Endometrial microvascular endothelial cells (primary cell): Measurements from ENCODE around the gene HOXC12. TPM values are rescaled to one million over a fixed set of nuclear protein-coding genes. Genes with fewer than 3 reads are reported as not detected.

Source experiments
- in situ Hi-C: cut with HindIII; loops from 2 replicates; pipeline ENCODE4 v1.10.0; 2017; ENCODE audit warnings: low sequenced_read_pairs, low pct_unique_long_range_greater_than_20kb; ENCODE audit errors: inconsistent ontology term
- total RNA-seq: library from RNA; depleted of rRNA; stranded (reverse); fragments of >200 nt; gene quantifications from one replicate; pipeline ENCODE4 v1.2.3, GENCODE V29; 2015; ENCODE audit errors: inconsistent ontology term

Gene HOXC12
- total RNA-seq, 1 donor from 2014 or later, result not detected

- in situ Hi-C loops, result loop anchor here (25.0 kb wide), 1 partner anchor 211 kb away; no protein-coding TSS in a partner anchor
Observed at GRCh38 chr12:54001283-54002187, 46.8 kb downstream of the HOXC12 start.

DNA sequence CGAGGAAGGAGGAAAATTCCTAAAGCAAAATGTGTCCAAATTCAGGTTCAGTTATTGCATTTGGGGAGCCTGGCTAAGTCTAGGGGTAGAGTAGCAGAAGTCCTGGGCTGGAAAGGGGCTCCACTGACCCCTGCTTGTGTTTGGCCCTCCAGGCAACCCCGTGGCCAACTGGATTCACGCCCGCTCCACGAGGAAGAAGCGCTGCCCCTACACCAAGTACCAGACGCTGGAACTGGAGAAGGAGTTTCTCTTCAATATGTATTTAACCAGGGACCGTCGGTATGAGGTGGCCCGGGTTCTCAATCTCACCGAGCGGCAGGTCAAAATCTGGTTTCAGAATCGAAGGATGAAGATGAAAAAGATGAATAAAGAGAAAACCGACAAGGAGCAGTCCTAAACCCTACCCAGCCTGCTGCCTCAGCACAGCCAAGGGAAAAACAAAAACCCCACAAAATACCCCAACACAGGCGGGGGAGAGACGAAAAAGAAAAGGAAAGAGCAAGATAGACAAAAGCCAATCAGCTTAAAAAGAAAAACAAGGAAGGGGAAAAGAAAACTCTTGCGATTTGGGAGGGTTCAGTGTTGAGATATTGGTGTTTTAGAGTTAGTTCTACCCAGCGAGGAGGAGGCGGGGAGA lies 47.7 kb downstream of the HOXC12 start:
- in situ Hi-C loops, result loop anchor here (25.0 kb wide), 1 partner anchor 210 kb away; no protein-coding TSS in a partner anchor

- in situ Hi-C loops, result loop anchor here (25.0 kb wide), 1 partner anchor 209 kb away; no protein-coding TSS in a partner anchor
Observed at GRCh38 chr12:54002915-54003389, 48.2 kb downstream of the HOXC12 start.

DNA sequence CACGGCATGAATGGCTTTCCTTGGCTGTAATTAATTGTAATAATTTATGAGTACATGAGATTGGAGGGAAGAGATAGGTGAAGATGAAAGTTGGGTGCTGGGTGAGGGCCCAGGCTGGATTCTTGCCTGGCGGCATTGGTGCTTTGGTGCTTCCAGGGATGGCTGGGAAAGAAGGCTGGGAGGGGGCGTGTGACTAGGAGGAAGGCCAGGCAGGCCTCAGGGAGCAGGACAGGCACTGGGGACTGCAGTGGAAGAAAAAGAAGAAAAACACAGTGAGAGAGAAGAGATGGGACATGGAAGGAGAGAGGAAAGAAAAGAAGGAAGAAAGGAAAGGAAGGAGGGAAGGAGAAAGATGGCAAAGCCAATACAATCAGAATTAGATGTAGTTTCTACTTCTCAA lies 48.9 kb downstream of the HOXC12 start:
- in situ Hi-C loops, result loop anchor here (25.0 kb wide), 1 partner anchor 209 kb away; no protein-coding TSS in a partner anchor

- in situ Hi-C loops, result loop anchor here (25.0 kb wide), 1 partner anchor 208 kb away; no protein-coding TSS in a partner anchor
Observed at GRCh38 chr12:54004063-54004840, 49.5 kb downstream of the HOXC12 start.

GRCh38 chr12:54004841-54005530 lies 50.3 kb downstream of the HOXC12 start:
- in situ Hi-C loops, result loop anchor here (25.0 kb wide), 1 partner anchor 207 kb away; no protein-coding TSS in a partner anchor

GRCh38 chr12:54005531-54005852 lies 50.8 kb downstream of the HOXC12 start:
- in situ Hi-C loops, result loop anchor here (25.0 kb wide), 1 partner anchor 207 kb away; no protein-coding TSS in a partner anchor

- in situ Hi-C loops, result loop anchor here (25.0 kb wide), 1 partner anchor 206 kb away; no protein-coding TSS in a partner anchor
Observed at GRCh38 chr12:54005853-54006558, 51.3 kb downstream of the HOXC12 start.

DNA sequence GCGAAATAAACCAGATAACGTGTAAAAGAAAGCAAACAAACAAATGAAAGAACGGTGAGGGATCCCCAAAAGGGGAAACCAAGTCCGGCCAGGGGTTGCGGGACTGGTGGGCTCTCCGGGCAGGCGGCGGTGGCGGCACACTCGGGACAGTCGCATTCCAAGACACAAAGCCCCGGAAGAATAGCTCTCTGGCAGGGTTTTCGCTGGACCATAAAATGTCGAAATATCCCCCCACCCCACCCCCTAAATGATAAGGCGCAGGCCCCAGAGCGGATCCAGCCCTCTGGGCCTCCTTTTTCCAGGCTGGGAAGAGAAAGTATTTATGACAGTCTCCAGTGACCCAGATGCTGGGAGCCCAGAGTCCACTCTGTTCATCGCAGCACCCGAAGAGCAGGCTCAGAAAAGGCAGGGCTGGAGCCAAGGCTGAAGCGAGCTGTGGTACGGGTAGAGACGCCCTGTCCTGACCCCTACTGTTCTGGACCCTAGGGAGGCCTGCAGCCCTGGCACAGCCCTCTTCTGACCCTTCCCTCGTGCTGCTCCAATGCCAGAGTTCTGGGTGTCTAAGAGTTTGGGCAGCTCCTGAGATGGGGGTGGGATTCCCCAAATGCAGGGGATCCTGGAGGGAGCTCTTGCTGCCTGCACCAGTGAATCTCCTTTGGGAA lies 52.0 kb downstream of the HOXC12 start:
- in situ Hi-C loops, result loop anchor here (25.0 kb wide), 1 partner anchor 206 kb away; no protein-coding TSS in a partner anchor

GRCh38 chr12:54007538-54008259 lies 53.0 kb downstream of the HOXC12 start:
- in situ Hi-C loops, result loop anchor here (25.0 kb wide), 1 partner anchor 205 kb away; no protein-coding TSS in a partner anchor

DNA sequence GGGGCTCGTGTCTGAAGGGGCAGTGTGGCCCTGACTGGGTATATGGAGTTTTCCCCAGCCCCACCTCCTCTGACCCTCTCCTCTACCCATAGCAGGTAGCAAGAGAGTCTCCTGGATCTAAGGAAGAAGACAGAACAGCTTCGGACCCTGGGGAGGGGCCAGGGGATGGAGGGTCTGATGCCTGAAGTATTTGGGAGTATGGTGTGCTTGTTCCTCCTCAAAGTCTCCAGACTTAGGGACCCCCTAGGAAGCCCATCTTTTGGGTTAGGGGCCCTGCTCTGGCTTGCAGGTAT lies 53.5 kb downstream of the HOXC12 start:
- in situ Hi-C loops, result loop anchor here (25.0 kb wide), 1 partner anchor 204 kb away; no protein-coding TSS in a partner anchor

Other genes with a start within 250 kb of the HOXC12 start
- gene CALCOCO1, start 227.5 kb upstream of the HOXC12 start, total RNA-seq, result 38.3 TPM
- not detected for gene CISTR, start 202.9 kb upstream of the HOXC12 start, total RNA-seq
- gene HOXC13, start 16.1 kb upstream of the HOXC12 start, total RNA-seq, result not detected
- gene HOXC11, start 18.2 kb downstream of the HOXC12 start, total RNA-seq, result not detected
- gene HOTAIR, start 20.1 kb downstream of the HOXC12 start, total RNA-seq, result not detected
- not detected for gene HOXC10, start 30.2 kb downstream of the HOXC12 start, total RNA-seq
- gene HOXC9, start 45.3 kb downstream of the HOXC12 start, total RNA-seq, result not detected
- gene HOXC8, start 54.1 kb downstream of the HOXC12 start, total RNA-seq, result 0.84 TPM
- not detected for gene HOXC6, start 73.5 kb downstream of the HOXC12 start, total RNA-seq
- gene HOXC5, start 78.1 kb downstream of the HOXC12 start, total RNA-seq, result not detected
- gene HOXC4, start 98.9 kb downstream of the HOXC12 start, total RNA-seq, result not detected
- 72.7 TPM for gene SMUG1, start 234.1 kb downstream of the HOXC12 start, total RNA-seq